Loucy (cell line): ENCODE data around the gene DOC2A.

Experiments
- H2AFZ ChIP-seq: fragments of 200-600 bp; sonication (generic); 2 replicates; pipeline ENCODE4 v1.6.0; 2016; ENCODE audit warnings: antibody characterized with exemption, mild to moderate bottlenecking, low read length, moderate library complexity
- H3F3A ChIP-seq: fragments of 200-600 bp; 2 replicates; pipeline ENCODE4 v1.6.0; 2016; ENCODE audit warnings: antibody characterized with exemption, low read depth, mild to moderate bottlenecking
- H3K27me3 ChIP-seq: fragments of 200-600 bp; sonication (generic); 2 replicates; pipeline ENCODE4 v1.6.1; 2014; ENCODE audit warnings: low read length, mild to moderate bottlenecking; ENCODE audit not compliant: insufficient read depth, poor library complexity, severe bottlenecking
- H3K36me3 ChIP-seq: fragments of 200-600 bp; sonication (generic); 2 replicates; pipeline ENCODE4 v1.6.1; 2016; ENCODE audit warnings: low read length; ENCODE audit not compliant: insufficient read depth
- H3K4me1 ChIP-seq: fragments of 200-600 bp; sonication (generic); 2 replicates; pipeline ENCODE4 v1.5.1; 2014; ENCODE audit warnings: low read length, mild to moderate bottlenecking; ENCODE audit not compliant: insufficient read depth, poor library complexity, severe bottlenecking
- H3K4me2 ChIP-seq: fragments of 200-600 bp; sonication (generic); 2 replicates; pipeline ENCODE4 v1.6.0; 2014; ENCODE audit warnings: antibody characterized with exemption, low read length, low read depth, mild to moderate bottlenecking; ENCODE audit not compliant: poor library complexity, severe bottlenecking
- H3K4me3 ChIP-seq: fragments of 200-600 bp; sonication (generic); 2 replicates; pipeline ENCODE4 v1.5.1; 2014; ENCODE audit warnings: low read length, mild to moderate bottlenecking, mixed read lengths; ENCODE audit not compliant: poor library complexity, severe bottlenecking
- H3K79me2 ChIP-seq: fragments of 200-600 bp; sonication (generic); 2 replicates; pipeline ENCODE4 v1.6.1; 2014; ENCODE audit warnings: low read length; ENCODE audit not compliant: insufficient read depth
- H3K9ac ChIP-seq: fragments of 200-600 bp; sonication (generic); 2 replicates; pipeline ENCODE4 v1.6.0; 2014; ENCODE audit warnings: mild to moderate bottlenecking, low read depth, low read length, moderate library complexity; ENCODE audit not compliant: poor library complexity, severe bottlenecking
- H3K9me2 ChIP-seq: fragments of 200-600 bp; sonication (generic); replicated peaks from 2 replicates; pipeline ENCODE4 v1.6.1; 2016; ENCODE audit warnings: low read depth, low read length, mixed read lengths
- H3K9me3 ChIP-seq: fragments of 200-600 bp; sonication (generic); 2 replicates; pipeline ENCODE4 v1.6.1; 2014; ENCODE audit warnings: mild to moderate bottlenecking, antibody characterized with exemption, low read length, low read depth; ENCODE audit not compliant: insufficient read depth
- H4K20me1 ChIP-seq: fragments of 200-600 bp; sonication (generic); 2 replicates; pipeline ENCODE4 v1.6.0; 2014; ENCODE audit warnings: antibody characterized with exemption, low read length, mild to moderate bottlenecking; ENCODE audit not compliant: insufficient read depth, poor library complexity, severe bottlenecking
- EZH2phosphoT487 ChIP-seq: fragments of 200-600 bp; IDR thresholded peaks from 2 replicates; pipeline ENCODE4 v1.6.1; 2018; ENCODE audit warnings: antibody characterized with exemption, mild to moderate bottlenecking, moderate library complexity, borderline replicate concordance
- TF ChIP-seq, protein P1 (sequence below): fragments of 200-600 bp; sonication (generic); conservative IDR thresholded peaks from 2 replicates; pipeline ENCODE4 v1.5.1; 2014; ENCODE audit warnings: mild to moderate bottlenecking, antibody characterized with exemption, low read length

The DOC2A gene

DNA sequence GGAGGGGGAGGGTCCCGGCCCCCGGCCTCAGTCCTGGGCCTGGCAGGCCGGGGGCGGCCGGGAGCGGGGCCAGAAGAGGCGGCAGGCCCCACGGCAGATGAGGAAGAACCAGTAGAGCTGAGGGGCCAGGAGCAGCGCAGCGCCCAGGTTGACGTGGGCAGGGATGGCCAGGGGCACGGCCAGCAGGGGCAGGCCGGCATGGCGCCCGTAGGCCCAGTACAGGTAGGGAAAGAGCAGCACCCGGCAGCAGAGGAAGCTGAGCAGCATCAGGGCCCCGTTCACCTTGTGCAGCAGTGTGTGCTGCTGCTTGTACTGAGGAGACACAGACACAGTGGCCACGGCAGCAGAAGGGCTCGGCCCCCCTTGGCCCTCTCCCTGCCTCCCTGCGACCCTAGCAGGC is 14.3 kb upstream of the DOC2A start:
- TF ChIP-seq, protein P1, sequence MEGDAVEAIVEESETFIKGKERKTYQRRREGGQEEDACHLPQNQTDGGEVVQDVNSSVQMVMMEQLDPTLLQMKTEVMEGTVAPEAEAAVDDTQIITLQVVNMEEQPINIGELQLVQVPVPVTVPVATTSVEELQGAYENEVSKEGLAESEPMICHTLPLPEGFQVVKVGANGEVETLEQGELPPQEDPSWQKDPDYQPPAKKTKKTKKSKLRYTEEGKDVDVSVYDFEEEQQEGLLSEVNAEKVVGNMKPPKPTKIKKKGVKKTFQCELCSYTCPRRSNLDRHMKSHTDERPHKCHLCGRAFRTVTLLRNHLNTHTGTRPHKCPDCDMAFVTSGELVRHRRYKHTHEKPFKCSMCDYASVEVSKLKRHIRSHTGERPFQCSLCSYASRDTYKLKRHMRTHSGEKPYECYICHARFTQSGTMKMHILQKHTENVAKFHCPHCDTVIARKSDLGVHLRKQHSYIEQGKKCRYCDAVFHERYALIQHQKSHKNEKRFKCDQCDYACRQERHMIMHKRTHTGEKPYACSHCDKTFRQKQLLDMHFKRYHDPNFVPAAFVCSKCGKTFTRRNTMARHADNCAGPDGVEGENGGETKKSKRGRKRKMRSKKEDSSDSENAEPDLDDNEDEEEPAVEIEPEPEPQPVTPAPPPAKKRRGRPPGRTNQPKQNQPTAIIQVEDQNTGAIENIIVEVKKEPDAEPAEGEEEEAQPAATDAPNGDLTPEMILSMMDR, result no peak
- TF ChIP-seq EZH2phosphoT487, result no peak
- no peaks in the 10 kb centered on the region for H3K79me2 ChIP-seq
- no peaks in the 10 kb centered on the region for H3K9me2 ChIP-seq
- no peaks in the 10 kb centered on the region for H4K20me1 ChIP-seq
- peaks cover 4% of the 10 kb centered on the region for H3K4me1 ChIP-seq
- no peaks in the 10 kb centered on the region for H3K9me3 ChIP-seq
- H3K9ac ChIP-seq, result no peak overlapping the region
- no peak overlapping the region for H3K4me3 ChIP-seq
- no peak overlapping the region for H2AFZ ChIP-seq
- H3F3A ChIP-seq, result no peaks in the 10 kb centered on the region
- H3K36me3 ChIP-seq, result no peaks in the 10 kb centered on the region
- H3K4me2 ChIP-seq, result no peak overlapping the region
- H3K27me3 ChIP-seq, result no peaks in the 10 kb centered on the region

DNA sequence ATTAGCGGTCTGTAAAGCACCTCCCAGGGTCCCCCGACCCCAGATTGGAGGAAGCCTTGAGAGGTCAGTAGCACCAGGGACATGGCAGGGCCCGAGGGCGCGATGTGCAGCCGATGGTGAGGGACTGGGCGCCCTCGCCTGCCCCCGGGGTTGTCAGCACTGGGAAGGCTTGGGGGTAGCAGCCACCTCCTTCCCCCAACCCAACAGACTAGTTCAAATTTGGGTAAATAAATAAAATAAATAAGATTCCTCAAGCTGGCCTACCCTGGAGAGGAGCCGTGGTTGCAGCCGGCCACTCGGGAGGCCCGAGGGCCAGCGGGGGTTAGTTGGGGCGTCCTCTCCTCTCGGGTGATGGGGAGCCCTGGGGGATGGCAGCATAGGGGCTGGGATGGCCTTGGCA is 13.6 kb upstream of the DOC2A start:
- H3K79me2 ChIP-seq, result no peaks in the 10 kb centered on the region
- H3K9ac ChIP-seq, result no peak overlapping the region
- TF ChIP-seq EZH2phosphoT487, result no peak
- no peaks in the 10 kb centered on the region for H3K36me3 ChIP-seq
- H3K4me3 ChIP-seq, result no peak overlapping the region
- H2AFZ ChIP-seq, result no peak overlapping the region
- no peaks in the 10 kb centered on the region for H3K27me3 ChIP-seq
- H3K4me1 ChIP-seq, result peaks cover 4% of the 10 kb centered on the region
- H3K4me2 ChIP-seq, result no peak overlapping the region
- no peaks in the 10 kb centered on the region for H3K9me2 ChIP-seq
- H3K9me3 ChIP-seq, result no peaks in the 10 kb centered on the region
- H4K20me1 ChIP-seq, result no peaks in the 10 kb centered on the region
- no peaks in the 10 kb centered on the region for H3F3A ChIP-seq

DNA sequence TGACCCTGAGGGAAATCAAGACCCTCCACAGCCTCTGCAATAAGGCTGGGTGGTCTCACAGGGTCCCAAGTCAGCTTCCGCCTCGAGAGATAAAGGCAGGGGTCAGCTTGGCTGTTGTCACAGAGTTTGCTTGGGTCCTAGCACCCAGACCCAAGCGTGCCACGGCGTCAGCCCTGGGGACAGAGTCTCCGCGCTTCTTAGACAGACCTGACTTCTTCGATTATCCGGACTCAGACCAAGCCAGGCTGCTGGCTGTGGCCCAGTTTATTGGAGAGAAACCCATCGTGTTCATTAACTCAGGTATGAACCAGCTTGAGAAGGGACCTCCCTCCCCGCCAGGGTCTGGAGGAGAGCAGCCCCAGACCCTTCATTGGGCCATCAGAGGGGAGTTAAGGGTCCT is 12.8 kb upstream of the DOC2A start:
- H4K20me1 ChIP-seq, result no peaks in the 10 kb centered on the region
- H3F3A ChIP-seq, result no peaks in the 10 kb centered on the region
- H3K9me2 ChIP-seq, result no peaks in the 10 kb centered on the region
- H2AFZ ChIP-seq, result no peak overlapping the region
- no peaks in the 10 kb centered on the region for H3K79me2 ChIP-seq
- no peak overlapping the region for H3K9ac ChIP-seq
- no peak overlapping the region for H3K4me3 ChIP-seq
- no peak overlapping the region for H3K4me2 ChIP-seq
- H3K9me3 ChIP-seq, result no peaks in the 10 kb centered on the region
- H3K27me3 ChIP-seq, result no peaks in the 10 kb centered on the region
- peaks cover 4% of the 10 kb centered on the region for H3K4me1 ChIP-seq
- TF ChIP-seq, protein P1, result no peak
- no peak for TF ChIP-seq EZH2phosphoT487
- H3K36me3 ChIP-seq, result no peaks in the 10 kb centered on the region

- no peak within 1 kb of the TSS for H3K4me2 ChIP-seq
- H3K9ac ChIP-seq, result no peak within 1 kb of the TSS
- H4K20me1 ChIP-seq, result no peaks in the 10 kb centered on the region
- H3K79me2 ChIP-seq, result no peaks in the 10 kb centered on the region
- H3K36me3 ChIP-seq, result no peaks in the 10 kb centered on the region
- H2AFZ ChIP-seq, result no peak within 1 kb of the TSS
- H3F3A ChIP-seq, result no peaks in the 10 kb centered on the region
- no peaks in the 10 kb centered on the region for H3K27me3 ChIP-seq
- no peak within 1 kb of the TSS for H3K4me3 ChIP-seq
- no peaks in the 10 kb centered on the region for H3K9me3 ChIP-seq
- TF ChIP-seq, protein P1, result no peak
- TF ChIP-seq EZH2phosphoT487, result no peak
- peaks cover 4% of the 10 kb centered on the region for H3K4me1 ChIP-seq
- no peaks in the 10 kb centered on the region for H3K9me2 ChIP-seq
Observed at GRCh38 chr16:30022887-30023286, 12.1 kb upstream of the DOC2A start, which contains the start of gene C16orf92. Gene C16orf92, plus strand, starts transcription at chr16:30023198. Its CDS starts 143 bp downstream, at chr16:30023341.
